Skeletal muscle tissue (tissue), 4 donors: ENCODE results near the gene NLRP7. TPM values are rescaled to one million over a fixed set of nuclear protein-coding genes. Genes with fewer than 3 reads are reported as not detected.
"Not testable (repeated sequence)": the region's sequence is repeated elsewhere in the genome, so short reads cannot be mapped to it uniquely, and the experiment has no call there.

ENCODE experiments used
- H3K27ac ChIP-seq: one replicate; pipeline ENCODE4 v1.7.0; 2013; ENCODE audit warnings: mild to moderate bottlenecking, low read depth, low read length, inconsistent platforms
- H3K27me3 ChIP-seq, 3 donors: one replicate each; pipeline ENCODE4 v1.7.0; 2013; ENCODE audit warnings: low read length in 3 of 3; ENCODE audit not compliant: control insufficient read depth in 3 of 3, insufficient read depth in 3 of 3
- H3K36me3 ChIP-seq, 3 donors: one replicate each; pipeline ENCODE4 v1.7.0; 2013; ENCODE audit warnings: low read length in 3 of 3; ENCODE audit not compliant: control insufficient read depth in 3 of 3, insufficient read depth in 3 of 3
- H3K4me1 ChIP-seq, 3 donors: one replicate each; pipeline ENCODE4 v1.7.0; 2013; ENCODE audit warnings: low read length in 3 of 3, mild to moderate bottlenecking in 3 of 3; ENCODE audit not compliant: control insufficient read depth in 3 of 3, insufficient read depth in 3 of 3
- H3K4me3 ChIP-seq, 3 donors: one replicate each; pipeline ENCODE4 v1.7.0; 2013; ENCODE audit warnings: low read length in 3 of 3
- H3K9ac ChIP-seq, 3 donors: one replicate each; pipeline ENCODE4 v1.7.0; 2013; ENCODE audit warnings: low read length in 3 of 3, mild to moderate bottlenecking in 3 of 3, moderate library complexity in 2 of 3, low read depth in 1 of 3
- H3K9me3 ChIP-seq, 3 donors: one replicate each; pipeline ENCODE4 v1.7.0; 2013; ENCODE audit warnings: low read length in 3 of 3; ENCODE audit not compliant: control insufficient read depth in 3 of 3
- total RNA-seq: library from RNA; depleted of rRNA; stranded (reverse); fragments of >200 nt; gene quantifications from one replicate; pipeline ENCODE4 v1.2.3, GENCODE V29; 2014
- donor health status: Osteomylitis.

The NLRP7 gene
- total RNA-seq, 1 donor from 2014 or later, result not detected

DNA sequence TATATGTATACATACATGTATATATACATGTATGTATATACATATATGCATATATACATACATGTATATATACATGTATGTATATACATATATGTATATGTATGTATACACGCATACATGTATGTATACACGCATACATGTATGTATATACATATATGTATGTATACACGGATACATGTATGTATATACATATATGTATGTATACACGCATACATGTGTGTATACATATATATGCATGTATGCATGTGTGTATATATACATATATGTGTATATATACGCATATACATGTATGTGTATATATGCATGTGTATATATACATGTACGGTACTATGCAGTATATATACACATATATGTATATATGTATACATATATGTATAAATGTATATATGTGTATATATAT lies 44.0 kb downstream of the NLRP7 start:
- H3K4me1 ChIP-seq, result no peaks in the 10 kb centered on the region
- H3K4me3 ChIP-seq, result no peak overlapping the region
- no peaks in the 10 kb centered on the region for H3K36me3 ChIP-seq
- no peaks in the 10 kb centered on the region for H3K9me3 ChIP-seq
- H3K27ac ChIP-seq, result no peak overlapping the region
- peaks cover 0 to 5% (median 3%) of the 10 kb centered on the region in 3 donors for H3K27me3 ChIP-seq
- no peak overlapping the region for H3K9ac ChIP-seq

DNA sequence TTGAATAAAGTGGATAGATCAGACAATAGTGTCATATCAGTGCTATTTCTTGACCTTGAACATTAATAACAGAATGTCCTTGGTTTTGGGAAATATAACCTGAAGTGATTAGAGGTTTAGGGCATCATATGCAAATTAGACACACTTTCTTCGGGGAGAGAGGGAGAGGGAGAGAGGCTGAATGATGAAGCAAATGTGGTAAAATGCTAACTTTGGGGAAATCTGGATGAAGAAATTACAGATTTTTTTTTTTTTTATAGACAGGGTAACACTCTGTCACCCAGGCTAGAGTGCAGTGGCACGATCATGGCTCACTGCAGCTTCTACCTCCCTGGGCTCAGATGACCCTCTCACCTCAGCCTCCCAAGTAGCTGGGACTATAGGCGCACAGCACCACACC lies 45.3 kb downstream of the NLRP7 start:
- Histone ChIP-seq H3K36me3 (no peaks in the 10 kb centered on the region), H3K27ac (no peak overlapping the region), H3K4me3 (no peak overlapping the region), H3K27me3 (peaks cover 0 to 5% (median 3%) of the 10 kb centered on the region in 3 donors), H3K4me1 (no peaks in the 10 kb centered on the region), H3K9me3 (no peaks in the 10 kb centered on the region), H3K9ac (no peak overlapping the region)

DNA sequence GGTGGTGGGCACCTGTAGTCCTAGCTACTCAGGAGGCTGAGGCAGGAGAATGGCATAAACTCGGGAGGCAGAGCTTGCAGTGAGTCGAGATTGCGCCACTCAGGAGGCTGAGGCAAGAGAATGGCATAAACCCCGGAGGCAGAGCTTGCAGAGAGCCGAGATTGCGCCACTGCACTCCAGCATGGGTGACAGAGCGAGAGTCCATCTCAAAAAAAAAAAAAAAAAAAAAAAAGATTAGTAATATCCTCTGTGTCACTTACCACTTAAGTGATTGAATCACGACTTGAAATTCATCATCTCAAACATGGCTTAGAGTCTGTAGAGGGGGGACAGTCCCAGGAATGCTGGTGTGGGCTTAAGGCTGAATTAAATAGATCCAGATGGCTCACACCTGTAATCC lies 46.2 kb downstream of the NLRP7 start:
- not testable (repeated sequence) for H3K4me3 ChIP-seq, H3K4me1 ChIP-seq, H3K9ac ChIP-seq, H3K27ac ChIP-seq, H3K9me3 ChIP-seq, H3K36me3 ChIP-seq, H3K27me3 ChIP-seq

DNA sequence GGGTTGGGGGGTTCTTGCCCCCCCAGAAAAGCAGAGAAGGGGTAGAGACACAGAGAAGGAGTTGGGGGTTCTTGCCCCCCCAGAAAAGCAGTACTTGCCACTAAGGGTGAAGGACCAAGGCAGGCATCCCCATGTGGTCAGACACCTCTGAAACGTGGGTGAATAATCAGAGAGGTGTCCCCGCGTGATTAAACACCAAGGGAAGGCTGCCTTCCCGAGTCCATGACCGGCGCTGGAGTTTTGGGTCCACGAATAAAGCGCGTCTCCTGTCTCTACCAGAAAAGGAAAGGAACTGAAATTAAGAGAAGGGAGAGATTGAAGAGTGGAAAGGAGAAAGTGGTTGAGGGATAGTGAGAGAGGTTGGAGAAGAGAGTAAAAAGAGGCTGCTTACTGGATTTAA lies 47.7 kb downstream of the NLRP7 start:
- not testable (repeated sequence) for H3K27ac ChIP-seq, H3K4me1 ChIP-seq, H3K9me3 ChIP-seq, H3K4me3 ChIP-seq, H3K9ac ChIP-seq, H3K27me3 ChIP-seq, H3K36me3 ChIP-seq

DNA sequence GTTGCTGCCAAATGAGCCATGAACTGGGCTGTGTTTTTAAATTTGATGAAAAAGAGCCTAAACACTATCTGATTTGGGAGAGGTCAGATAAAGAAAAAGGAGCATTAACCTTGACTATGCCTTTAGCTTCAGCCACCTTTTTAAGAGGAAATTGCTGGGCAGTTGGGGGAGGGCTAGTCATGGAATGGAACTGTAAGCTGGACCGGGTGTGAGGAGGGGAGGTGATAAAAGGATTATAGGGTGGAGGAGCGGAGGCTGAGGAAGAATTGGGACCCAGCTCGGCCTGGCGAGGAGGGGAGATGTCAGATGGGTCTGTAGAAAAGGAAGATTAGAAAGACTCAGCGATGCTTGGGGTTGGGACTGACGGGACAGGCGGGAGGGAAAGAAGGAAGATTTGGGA lies 48.6 kb downstream of the NLRP7 start:
- not testable (repeated sequence) for H3K4me1 ChIP-seq, H3K4me3 ChIP-seq, H3K27ac ChIP-seq, H3K9me3 ChIP-seq, H3K9ac ChIP-seq, H3K36me3 ChIP-seq, H3K27me3 ChIP-seq

DNA sequence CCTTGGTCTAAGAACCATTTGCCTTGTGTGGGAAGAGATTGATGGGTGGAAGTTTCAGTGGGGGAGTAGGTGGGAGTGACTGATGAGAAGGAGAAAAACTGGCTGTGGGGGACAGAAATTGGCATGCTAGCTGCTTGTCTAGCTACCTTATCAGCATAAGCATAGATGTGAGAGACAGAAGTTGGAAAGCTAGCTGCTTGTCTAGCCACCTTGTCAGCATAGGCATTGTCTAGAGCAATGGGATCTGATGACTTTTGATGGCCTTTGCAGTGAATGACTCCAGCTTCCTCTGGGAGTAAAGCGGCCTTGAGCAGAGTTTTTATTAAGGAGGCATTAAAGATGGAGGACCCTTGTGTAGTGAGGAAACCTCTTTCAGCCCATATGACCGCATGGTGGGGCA lies 51.3 kb downstream of the NLRP7 start:
- no peaks in the 10 kb centered on the region for H3K27me3 ChIP-seq
- no peak overlapping the region for H3K9ac ChIP-seq
- H3K4me3 ChIP-seq, result no peak overlapping the region
- H3K27ac ChIP-seq, result no peak overlapping the region
- H3K9me3 ChIP-seq, result no peaks in the 10 kb centered on the region
- H3K36me3 ChIP-seq, result no peaks in the 10 kb centered on the region
- no peaks in the 10 kb centered on the region for H3K4me1 ChIP-seq

DNA sequence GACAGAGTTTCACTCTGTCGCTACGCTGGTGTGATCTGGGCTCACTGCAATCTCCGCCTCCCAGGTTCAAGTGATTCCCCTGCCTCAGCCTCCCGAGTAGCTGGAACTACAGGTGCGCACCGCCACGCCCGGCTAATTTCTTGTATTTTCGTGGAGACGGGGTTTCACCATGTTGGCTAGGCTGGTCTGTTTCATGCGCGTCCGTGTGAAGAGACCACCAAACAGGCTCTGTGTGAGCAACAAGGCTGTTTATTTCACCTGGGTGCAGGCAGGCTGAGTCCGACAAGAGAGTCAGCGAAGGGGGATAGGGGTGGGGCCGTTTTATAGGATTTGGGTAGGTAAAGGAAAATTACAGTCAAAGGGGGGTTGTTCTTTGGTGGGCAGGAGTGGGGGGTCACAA lies 53.2 kb downstream of the NLRP7 start:
- H3K27me3 ChIP-seq, H3K36me3 ChIP-seq, H3K9ac ChIP-seq, H3K9me3 ChIP-seq, H3K4me3 ChIP-seq, H3K27ac ChIP-seq, H3K4me1 ChIP-seq: not testable (repeated sequence)

DNA sequence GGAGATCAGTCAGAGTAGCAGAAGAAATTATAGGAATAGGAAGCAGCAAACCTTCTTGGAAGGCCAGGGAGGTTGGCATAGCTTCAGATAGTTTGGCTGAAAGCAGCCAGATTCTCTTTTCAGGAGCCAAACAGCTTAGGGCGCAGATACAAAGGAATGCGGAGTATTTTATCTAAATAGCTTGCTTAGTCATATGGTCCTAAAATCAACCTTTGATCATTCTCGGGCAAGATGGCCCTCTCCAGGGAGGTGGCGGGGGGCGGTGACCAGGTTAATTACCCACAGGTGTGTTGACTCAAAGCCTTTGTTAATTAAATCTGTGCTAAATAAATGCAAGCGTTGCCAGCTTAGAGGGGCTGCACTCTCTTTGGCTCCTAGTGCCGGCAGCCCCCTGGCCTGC lies 53.9 kb downstream of the NLRP7 start:
- Histone ChIP-seq H3K36me3 (no peaks in the 10 kb centered on the region), H3K27ac (no peak overlapping the region), H3K4me3 (no peak overlapping the region), H3K4me1 (no peaks in the 10 kb centered on the region), H3K9ac (no peak overlapping the region), H3K27me3 (peaks cover 0 to 3% (median 0%) of the 10 kb centered on the region in 3 donors), H3K9me3 (no peaks in the 10 kb centered on the region)

DNA sequence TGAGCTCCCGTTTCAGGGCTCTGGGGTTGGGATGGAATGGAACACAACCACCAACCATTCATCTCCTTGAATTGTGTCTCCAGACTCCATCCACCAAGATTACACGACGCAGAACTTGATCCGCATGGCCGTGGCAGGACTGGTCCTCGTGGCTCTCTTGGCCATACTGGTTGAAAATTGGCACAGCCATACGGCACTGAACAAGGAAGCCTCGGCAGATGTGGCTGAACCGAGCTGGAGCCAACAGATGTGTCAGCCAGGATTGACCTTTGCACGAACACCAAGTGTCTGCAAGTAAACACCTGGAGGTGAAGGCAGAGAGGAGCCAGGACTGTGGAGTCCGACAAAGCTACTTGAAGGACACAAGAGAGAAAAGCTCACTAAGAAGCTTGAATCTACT lies 57.8 kb downstream of the NLRP7 start:
- H3K4me1 ChIP-seq, result no peaks in the 10 kb centered on the region
- no peaks in the 10 kb centered on the region for H3K36me3 ChIP-seq
- no peak overlapping the region for H3K4me3 ChIP-seq
- no peaks in the 10 kb centered on the region for H3K9me3 ChIP-seq
- peaks cover 0 to 6% (median 0%) of the 10 kb centered on the region in 3 donors for H3K27me3 ChIP-seq
- no peak overlapping the region for H3K9ac ChIP-seq
- no peak overlapping the region for H3K27ac ChIP-seq

DNA sequence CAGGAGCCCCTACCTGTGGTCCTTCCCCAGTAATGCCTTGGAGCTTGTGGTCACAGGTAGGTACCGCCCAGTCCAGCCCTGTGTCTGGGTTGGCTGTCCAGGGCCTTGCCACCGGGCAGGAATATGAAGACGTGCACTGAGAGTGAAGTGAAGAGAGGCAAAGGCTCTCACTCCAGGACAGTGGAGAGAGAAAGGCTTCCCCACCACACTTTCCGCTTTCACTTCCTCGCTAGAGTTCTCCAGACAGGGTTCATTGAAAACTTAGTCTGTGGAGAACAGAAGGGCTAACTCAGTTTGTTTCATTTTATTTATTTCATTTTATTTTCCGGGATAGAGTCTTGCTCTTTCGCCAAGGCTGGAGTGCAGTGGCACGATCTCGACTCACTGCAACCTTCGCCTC lies 59.1 kb downstream of the NLRP7 start:
- no peak overlapping the region for H3K27ac ChIP-seq
- H3K36me3 ChIP-seq, result no peaks in the 10 kb centered on the region
- no peak overlapping the region for H3K4me3 ChIP-seq
- H3K4me1 ChIP-seq, result no peaks in the 10 kb centered on the region
- peaks cover 0 to 6% (median 0%) of the 10 kb centered on the region in 3 donors for H3K27me3 ChIP-seq
- peaks cover 0 to 2% (median 0%) of the 10 kb centered on the region in 3 donors for H3K9me3 ChIP-seq
- H3K9ac ChIP-seq, result no peak overlapping the region

DNA sequence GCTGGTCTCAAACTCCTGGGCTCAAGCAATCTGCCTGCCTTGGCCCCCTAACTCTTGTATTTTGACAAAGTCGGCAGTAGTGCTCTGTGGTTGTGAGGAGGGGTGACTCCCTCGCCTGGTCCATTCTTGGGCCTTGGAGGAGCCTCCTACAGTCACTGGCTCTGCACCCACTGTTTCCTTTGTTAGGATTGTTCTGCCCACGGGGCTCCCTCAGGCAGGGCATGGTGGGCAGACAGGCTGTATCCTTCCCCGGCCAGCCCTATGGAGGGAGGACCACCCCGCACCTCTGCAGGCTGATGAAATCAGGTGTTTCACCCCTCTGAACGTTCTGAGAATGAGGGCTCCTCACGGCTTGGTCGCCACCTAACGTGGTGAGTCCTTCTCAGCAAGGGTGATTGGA lies 64.1 kb downstream of the NLRP7 start:
- Histone ChIP-seq H3K36me3 (no peaks in the 10 kb centered on the region), H3K4me3 (no peak overlapping the region), H3K27me3 (peaks cover 0 to 7% (median 2%) of the 10 kb centered on the region in 3 donors), H3K9me3 (peaks cover 0 to 5% (median 0%) of the 10 kb centered on the region in 3 donors), H3K27ac (no peak overlapping the region), H3K9ac (no peak overlapping the region), H3K4me1 (no peaks in the 10 kb centered on the region)
